NCI-H226 (cell line): Measurements from ENCODE around the gene ESYT3.
A peak's percentile ranks its signal among the peaks of the same experiment; 100 is the strongest.
"Not testable (repeated sequence)": the region's sequence is repeated elsewhere in the genome, so short reads cannot be mapped to it uniquely, and the experiment has no call there.

Experiments
- DNase-seq: peaks from one replicate; pipeline ENCODE4 v3.0.0-alpha.2; 2015

ESYT3 gene

GRCh38 chr3:138443521-138444503 is 9.4 kb downstream of the ESYT3 start:
- DNase-seq = no peak

DNA sequence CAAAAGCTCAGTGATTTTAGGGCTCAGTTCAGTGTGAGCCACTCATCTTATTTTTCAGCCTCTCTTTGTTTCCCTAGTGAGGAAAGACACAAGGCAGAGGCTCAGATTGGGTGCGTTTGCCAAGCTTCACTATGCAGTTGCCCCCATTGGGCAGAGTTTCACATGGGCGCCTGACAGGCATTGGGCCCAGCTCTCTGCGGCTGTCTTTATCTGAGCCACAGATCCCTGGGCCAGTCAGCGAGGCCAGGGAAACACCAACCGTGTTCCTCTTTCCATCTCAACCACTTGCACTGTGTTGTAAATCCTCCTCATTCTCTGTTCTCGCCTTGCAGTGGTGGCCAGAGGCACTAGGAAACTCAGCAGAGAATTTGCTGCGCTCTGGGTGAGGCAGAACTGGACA is 10.8 kb downstream of the ESYT3 start:
- DNase-seq = no peak

DNA sequence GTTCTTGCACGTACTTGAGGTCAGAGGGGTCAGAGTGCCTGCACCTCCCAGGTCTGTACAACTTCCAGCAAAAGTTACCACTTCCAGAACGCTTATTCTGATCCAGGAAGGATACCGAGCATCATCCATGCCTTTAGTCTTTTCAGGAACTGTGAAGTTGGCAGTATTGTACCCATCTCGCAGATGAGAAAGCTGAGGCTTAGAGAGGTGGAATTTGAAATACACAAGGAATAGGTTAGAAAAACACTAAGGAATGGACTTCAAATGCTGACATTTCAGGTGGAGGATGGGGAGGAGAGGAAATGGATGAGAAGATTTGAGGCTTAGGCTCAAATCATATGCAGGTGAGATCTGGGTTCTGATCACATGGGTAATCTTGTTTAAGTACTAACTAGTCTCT is 11.2 kb downstream of the ESYT3 start:
- no peak for DNase-seq

DNA sequence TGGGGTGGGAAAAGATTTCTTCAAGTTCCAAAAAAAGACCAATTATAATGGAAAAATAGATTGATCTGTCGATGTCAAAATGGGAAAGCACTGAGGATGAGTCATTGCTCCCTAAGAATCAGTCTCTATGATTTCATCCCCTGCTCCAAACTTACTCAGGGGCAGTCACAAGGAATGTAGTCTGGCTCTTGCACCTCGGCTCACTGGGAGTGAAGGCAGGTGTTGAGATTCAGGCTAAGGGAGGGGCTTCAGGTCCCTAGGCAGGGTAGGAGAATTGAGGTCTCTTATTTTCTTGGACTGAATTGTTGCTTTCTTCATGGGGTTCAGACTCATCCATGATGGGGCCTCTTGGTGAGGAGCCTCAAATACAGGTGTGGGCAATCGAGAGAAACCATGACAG is 14.2 kb downstream of the ESYT3 start:
- peak; percentile 32 for DNase-seq

- DNase-seq = no peak
Measured at GRCh38 chr3:138449490-138449889, 15.1 kb downstream of the ESYT3 start.

GRCh38 chr3:138450181-138450580 is 15.8 kb downstream of the ESYT3 start:
- no peak for DNase-seq

GRCh38 chr3:138450704-138451424 is 16.4 kb downstream of the ESYT3 start:
- no peak for DNase-seq

DNA sequence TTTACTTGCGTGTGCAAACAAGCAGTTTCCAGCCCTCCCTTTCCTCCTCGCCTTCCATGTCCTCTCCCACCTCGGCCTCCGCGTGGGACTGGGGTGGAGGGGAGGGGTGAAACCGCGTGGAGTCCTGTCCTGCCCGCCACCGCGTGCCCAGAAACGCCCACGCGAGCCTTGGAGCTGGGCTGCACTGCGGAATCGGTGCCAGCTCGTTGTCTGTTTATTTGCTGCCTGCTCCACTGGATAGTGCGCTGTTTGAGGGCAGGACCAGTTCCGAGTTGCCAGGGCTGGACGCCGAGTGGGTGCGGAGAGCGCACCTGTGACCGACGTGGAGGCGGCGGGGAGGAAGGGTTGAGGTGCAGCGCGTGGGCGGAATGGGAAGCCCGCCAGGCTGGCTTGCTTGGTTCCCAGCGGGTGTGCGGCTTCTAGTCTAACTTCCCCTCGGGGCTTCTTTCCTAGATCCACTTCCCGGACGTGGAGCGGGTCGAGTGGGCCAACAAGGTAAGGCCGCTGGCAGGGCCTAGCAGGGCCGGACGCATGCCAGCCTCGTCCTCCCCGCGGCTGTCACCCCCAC is 17.3 kb downstream of the ESYT3 start:
- no peak for DNase-seq

- no peak for DNase-seq
Measured at GRCh38 chr3:138452436-138452835, 18.0 kb downstream of the ESYT3 start.

DNA sequence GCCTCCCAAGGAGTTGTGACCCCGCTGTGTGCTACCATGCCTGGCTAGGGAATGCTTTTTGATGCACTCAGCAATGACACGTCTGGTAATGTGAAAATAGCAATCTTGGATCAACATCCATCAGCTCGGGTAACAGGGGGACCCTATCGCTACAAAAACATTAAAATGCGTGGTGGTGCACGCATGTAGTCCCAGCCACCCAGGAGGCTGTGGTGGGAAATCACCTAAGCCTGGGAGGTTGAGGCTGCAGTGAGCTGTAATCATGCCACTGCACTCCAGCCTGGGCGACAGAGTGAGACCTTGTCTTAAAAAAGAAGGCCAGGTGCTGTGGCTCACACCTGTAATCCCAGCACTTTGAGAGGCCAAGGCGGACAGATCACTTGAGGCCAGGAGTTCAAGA is 19.5 kb downstream of the ESYT3 start:
- not testable (repeated sequence) for DNase-seq

DNA sequence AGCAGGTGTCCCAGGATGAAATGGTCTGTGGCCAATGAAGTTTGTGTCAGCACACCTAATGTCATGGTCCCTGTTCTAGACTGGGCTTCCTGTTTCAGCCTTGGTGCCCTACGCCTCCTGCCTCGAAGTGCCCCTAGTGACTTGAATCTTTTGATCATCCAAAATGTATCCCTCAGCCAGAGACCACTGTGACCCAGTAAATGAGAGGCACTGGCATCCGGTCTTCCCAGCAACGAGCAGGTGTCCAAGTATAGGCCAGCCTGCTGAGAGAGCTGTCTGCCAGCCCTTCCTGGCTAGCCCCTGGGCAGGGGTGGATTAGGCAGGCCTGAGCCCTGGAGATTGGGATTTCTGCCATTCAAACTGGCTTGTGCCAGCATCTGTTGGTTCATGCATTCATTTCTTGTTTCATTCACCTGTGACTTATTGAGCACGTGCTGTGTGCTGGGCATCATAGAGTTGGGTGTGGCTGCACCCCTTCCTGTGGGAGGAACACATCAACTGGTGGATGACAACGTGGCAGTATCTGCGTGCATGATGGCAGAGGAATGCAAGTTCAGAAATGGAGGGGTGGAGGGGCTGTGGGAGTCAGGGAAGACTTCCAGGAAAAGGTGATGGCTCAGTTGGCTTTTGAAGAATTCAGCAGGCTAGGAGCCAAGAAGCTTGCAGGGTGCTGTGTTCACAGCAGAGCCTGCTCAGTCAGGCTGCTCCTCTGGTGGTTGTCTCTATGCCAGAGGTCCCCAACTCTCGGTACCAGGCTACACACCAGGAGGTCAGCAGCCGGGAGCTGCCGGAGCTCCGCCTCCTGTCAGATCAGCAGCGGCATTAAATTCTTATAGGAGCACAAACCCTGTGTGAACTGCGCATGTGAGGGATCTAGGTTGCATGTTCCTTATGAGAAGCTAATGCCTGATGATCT is 21.6 kb downstream of the ESYT3 start:
- peak; percentile 91 for DNase-seq

DNA sequence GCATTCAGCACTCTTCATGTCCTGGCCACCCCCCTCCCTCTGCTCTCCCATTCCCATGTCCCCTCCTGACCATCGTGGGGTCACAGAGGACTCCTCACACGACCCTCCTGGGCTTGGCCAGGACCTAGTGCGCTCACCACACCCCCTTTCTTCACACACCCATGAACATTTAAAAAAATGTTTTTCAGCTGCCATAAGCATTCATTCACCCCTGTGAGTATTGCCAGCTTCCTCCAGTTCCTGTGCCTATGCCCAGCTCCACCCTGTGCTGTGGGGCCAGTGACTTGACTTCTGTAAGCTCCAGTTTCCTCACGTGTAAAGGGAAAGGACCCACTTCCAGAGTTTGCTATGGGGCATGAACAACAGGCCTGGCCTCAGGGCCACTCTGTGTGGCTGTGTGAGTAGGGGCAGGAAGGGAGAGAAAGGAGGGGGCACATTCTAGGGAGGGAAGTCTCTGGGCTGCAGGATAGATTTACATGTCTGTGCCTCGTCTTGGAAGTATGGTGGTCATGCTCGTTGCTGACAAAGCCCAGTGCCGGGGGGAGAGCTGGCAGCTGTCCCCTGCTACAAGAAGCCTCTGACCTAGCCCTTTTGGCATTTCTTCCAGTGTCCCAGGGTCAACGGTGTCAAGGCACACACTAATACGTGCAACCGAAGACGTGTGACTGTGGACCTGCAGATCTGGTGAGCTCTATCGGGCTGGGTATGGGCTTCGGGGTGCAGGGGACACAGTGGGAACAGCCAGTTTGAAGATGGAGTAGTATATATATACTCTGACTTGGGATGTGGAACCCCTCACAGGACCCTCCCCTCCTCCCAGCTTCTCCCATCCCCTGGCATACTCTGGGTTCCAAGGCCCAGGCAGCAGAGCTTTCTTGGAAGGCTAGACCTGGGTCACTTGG is 22.8 kb downstream of the ESYT3 start:
- no peak for DNase-seq

DNA sequence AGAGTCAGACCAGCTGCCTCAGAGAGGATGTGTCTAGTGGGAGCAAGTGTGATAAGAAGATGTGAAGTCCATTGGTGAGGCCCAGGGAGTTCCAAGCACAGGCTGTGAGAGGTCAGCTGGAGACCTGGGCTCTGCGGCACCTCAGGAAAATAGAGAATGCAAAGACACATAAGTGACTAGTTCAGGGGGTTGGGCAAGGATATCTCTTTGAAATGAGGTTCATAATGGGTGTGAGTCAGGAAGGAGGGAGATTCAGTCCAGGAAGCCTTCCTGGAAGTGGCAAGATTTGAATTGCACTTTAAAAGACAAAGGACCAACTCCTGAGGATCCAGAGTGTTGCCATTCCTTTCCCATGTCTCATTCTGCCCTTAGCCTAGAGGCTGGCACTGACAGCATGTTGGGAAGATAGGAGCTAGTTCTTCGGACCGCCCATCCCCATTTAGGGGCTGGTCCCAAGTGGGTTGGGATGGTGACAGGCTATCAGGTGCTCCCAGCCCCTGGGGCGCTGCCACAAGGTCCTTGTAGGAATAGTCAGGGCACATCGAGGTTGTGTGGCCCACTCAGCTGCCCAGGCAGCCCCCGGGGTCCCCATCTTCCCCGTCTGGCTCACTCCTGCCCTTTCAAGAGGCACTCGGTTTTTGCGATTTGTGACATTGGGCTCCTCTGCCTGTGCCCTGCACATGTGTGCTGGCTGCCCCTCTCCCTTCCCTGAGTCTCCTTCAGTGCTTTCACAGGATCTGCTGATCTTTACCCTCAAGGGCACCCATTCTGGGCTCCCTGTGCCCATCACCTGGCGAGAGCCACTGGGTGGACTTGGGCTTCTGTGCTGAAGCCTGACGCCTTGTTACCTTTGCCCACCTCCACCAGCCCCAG is 23.7 kb downstream of the ESYT3 start:
- DNase-seq = peak; percentile 45

- no peak for DNase-seq
Measured at GRCh38 chr3:138458774-138459499, 24.5 kb downstream of the ESYT3 start.

DNA sequence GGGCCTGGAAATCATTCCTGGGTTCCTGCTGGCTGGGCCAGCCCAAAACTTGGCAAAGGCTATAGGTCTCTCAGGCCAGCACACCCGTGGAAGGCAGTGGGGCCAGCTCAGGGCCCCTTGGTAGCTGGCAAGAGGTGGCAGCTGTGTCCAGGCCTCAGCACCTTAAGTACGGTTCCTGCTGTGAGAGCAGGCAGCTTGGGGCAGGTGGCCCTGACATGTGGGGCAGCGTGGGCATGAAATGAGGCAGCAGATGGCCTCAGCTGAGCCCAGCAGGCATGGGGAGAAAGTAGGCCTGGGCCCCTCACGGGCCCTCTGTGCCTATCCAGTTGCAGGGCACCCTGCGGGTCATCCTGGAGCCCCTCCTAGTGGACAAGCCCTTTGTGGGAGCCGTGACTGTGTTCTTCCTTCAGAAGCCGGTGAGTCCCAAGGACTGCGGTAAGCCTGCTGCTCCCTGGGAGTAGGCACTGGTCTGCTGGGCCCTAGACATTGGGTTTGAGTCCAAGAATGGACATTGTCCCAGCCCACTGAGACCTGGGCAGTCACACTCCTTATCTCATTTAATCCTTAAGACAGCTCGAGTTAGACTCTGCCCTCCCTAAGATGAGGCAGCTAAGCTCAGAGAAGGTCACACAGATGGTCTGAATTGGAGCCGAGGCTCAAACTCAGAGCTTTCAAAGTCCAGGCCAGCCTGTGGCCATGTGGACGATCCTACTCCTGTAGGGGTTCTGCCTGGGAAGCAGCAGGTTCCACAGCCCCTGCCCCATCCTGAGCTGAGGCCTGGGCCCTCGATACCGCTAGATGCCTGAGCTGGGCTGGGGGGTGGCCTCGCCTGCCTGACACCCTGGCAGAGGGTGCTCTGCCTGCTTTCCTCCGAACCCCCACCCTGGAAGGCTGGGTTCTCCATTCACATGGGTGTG is 25.5 kb downstream of the ESYT3 start:
- no peak for DNase-seq

GRCh38 chr3:138460536-138461205 is 26.3 kb downstream of the ESYT3 start:
- DNase-seq = no peak

GRCh38 chr3:138461246-138461645 is 26.8 kb downstream of the ESYT3 start:
- peak; percentile 77 for DNase-seq

- no peak for DNase-seq
Measured at GRCh38 chr3:138461896-138462295, 27.5 kb downstream of the ESYT3 start.
